Stimulated activated CD4-positive, alpha-beta T cell treated with anti-CD3 and anti-CD28 coated beads, Interleukin-2, amount 100 ng/mL, for 48 hours (primary cell): Measurements from ENCODE around the gene OR10Z1.

ENCODE experiments used
- DNase-seq, 2 donors: peaks; one replicate each; pipeline ENCODE4 v3.0.0-alpha.2; 2020

OR10Z1 gene, protein sequence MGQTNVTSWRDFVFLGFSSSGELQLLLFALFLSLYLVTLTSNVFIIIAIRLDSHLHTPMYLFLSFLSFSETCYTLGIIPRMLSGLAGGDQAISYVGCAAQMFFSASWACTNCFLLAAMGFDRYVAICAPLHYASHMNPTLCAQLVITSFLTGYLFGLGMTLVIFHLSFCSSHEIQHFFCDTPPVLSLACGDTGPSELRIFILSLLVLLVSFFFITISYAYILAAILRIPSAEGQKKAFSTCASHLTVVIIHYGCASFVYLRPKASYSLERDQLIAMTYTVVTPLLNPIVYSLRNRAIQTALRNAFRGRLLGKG

DNA sequence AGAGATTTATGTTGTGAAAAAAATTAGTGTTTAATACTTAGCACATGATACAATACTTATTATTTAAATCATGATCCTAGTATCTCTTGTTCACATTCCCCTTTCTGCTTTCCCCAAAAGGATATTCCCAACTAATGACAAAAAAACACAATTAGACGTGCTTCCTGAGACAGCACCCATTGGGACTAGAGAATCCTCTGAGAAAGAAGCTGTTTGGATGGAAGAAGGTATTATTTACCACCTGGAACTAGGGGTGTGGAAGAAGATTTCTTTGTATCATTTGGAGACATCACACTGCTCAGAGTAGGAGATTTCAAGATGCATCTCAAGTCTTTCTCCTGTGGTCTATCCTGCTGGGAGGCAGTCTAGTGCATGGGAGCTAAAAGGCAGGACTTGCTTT is at the start of gene OR10Z1:
Gene OR10Z1, plus strand, starts transcription at position 301 of the 400 bp plus-strand sequence. CDS start 1,171 bp downstream, outside the sequence.
- no peak for DNase-seq

DNA sequence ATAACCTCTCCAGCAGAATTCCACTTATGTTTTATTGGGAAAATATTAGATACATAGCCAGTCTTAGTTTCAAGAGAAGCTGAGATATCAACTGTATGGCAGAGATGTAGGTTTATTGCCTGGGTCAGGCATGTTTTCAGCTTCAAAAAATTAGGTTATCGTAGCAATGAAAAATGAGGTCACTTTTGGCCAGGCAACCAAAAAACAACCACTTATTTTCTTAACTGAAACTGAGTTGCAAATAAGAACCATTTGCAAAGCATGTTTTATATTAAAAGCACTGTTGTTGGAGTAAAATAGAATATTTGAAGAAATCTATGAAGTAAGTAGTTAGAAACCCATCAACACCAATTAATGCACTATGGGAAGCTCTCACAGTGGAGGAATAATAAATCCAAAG is 45.4 kb upstream of the OR10Z1 start:
- DNase-seq = no peak

- no peak for DNase-seq
These were observed 41.2 kb upstream of the OR10Z1 start for GRCh38 chr1:158563853-158564252.

DNA sequence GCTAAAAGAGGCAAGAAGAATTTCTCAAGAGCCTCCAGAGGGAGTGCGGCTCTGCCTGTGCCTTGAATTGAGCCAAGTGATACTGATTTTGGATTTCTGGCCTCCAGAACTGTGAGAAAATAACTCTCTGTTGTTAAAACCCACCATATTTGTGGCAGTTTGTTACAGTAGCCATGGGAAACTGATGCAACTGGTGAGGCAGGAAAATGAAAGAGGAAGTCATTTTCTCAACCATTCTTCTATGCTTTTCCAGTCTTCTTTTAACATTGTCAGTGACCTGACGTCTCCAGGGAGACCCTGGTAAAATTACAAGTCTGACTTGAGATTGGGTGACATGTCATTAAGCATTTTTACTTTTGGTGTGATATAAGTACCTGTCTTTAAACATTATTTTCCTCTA is 40.5 kb upstream of the OR10Z1 start:
- DNase-seq = no peak

- no peak for DNase-seq
These were observed 34.6 kb upstream of the OR10Z1 start, which contains the start of gene OR6P1 for GRCh38 chr1:158570480-158570879. OR6P1 (minus strand) TSS chr1:158570580; CDS start chr1:158563604, 6,976 bp downstream.

DNA sequence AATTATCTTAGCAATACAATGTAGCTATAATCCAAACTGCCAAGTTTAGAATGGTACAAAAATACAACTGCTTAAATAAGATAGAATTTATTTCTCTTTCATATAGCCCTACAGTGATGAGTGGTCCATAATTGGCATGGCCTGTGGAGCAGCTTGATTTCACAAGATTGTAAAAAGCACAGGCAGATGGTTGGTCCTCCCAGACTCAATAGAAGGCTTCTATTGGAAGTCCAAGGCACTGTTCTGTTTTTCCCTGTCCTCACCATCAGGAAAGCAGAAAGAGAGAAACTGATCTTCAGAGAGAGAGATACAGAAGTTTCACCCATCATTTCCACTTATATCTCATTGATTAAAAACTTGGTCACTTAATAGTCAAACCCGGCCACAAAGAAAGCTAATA is 32.8 kb upstream of the OR10Z1 start:
- no peak for DNase-seq

- no peak for DNase-seq
These were observed 27.5 kb upstream of the OR10Z1 start for GRCh38 chr1:158577561-158577960.

GRCh38 chr1:158579733-158580132 is 25.3 kb upstream of the OR10Z1 start, which contains the start of gene OR10X1:
OR10X1 (minus strand) TSS chr1:158579899; CDS start chr1:158579899, 0 bp downstream.
- no peak for DNase-seq

DNA sequence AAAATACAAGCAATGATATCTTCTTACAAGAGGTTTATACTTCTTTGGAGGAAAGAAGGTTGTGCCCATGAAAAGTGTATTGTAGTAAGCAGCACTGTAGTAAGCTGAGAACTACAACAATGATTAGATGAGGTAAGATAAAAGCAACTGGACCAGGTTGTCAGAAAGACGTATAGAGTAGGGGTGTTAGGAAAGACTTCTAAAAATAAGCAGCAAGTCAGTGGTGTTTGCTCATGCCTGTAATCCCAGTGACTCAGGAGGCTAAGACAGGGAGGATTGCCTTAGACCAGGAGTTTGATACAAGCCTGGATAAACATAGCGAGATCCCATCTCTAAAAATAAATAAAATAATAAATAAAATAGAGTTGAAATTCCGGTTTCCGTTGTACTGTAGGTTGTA is 21.1 kb upstream of the OR10Z1 start:
- no peak for DNase-seq

- DNase-seq = no peak
These were observed 18.1 kb upstream of the OR10Z1 start for GRCh38 chr1:158586942-158587341.

DNA sequence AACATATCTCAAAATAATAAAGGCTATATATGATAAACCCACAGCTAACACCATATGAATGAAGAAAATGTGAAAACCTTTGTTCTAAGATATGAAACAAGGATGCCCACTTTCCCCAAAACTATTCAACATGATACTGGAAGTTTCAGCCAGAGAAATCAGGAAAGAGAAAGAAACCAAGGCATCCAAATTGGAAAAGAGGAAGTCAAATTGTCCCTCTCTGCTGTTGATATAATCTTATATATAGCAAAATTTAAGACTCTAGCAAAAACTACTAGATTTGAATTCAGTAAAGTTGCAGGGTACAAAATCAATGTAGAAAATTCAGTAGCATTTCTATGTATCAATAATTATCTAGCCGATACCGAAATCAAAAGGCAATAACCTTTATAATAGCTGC is 4.3 kb upstream of the OR10Z1 start:
- DNase-seq = no peak

GRCh38 chr1:158607296-158607695 is 2.2 kb downstream of the OR10Z1 start:
- DNase-seq = no peak

- no peak for DNase-seq
These were observed 6.8 kb downstream of the OR10Z1 start for GRCh38 chr1:158611916-158612315.

DNA sequence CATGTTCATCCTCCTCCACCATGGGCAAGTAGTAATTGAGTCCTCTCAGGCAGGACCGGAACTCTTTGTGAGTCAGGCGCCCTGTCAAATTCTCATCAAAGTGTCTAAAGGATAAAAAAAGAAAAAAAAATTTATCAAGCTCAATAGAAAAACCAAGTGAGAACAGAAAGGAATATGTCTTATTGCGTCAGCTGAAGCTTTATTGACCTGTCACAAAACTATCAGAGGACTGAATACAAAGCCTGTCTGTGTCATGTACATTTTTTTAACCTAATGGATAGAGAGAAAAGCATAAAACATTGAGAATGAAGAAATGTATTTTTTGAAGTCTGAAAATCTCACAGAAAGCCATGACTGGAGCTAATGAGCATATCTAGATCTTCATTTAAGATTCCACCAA is 8.7 kb downstream of the OR10Z1 start:
- no peak for DNase-seq

DNA sequence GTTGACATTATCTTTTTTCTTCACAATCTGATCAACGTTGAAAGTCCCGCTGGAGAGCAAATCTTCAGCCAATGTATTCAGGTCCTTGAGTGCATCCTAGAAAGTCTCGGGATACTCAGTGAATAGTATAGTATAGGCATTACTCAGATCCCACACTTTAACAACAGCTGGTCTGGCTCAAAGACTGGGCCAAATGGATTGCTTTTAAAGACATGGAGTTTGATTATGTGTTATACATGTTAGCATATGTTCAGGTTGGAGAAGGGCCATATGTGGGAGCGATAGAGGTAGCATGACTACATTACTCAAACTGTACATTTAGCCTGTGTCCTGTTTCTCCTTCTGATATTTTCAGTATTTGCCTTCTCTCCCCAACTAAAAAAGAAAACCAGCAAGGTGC is 33.1 kb downstream of the OR10Z1 start:
- no peak for DNase-seq

DNA sequence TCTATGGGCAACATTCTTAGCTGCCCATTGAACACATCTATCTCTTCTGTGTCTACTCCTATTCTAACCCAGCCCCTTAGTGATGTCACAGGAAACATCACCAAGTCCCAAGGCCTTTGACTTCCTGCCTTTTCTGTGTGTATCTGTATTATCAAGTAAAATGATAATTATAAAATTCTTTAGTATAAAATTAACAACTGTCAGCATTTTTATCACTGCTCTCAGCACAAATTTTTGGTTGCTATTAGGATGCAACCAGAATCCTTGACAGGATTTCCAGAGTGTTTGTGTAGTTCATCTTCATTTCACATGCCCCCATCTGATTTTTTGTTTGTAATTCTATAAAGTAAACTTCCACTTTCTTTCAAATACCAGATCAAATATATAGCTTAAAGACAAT is 33.8 kb downstream of the OR10Z1 start:
- DNase-seq = no peak

DNA sequence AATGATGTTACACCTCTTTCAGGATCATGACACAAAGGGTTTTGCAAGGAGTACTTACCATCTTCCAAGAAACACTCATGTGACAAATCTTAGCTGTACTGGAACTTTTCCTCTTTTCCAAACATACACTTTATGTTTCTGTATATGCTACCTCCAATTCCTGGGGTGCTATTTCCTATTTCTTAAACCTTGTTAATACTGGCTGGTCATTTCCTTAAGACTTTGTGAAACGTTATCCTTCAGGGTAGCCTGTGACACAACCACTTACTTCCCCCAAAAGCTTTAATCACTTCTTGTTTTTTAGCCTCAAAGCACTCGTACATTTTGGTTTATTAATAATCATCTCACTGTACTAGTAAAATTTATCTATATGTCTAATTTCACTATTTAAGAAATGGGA is 39.4 kb downstream of the OR10Z1 start:
- no peak for DNase-seq

- no peak for DNase-seq
These were observed 41.4 kb downstream of the OR10Z1 start for GRCh38 chr1:158646465-158646864.

GRCh38 chr1:158649052-158649451 is 44.0 kb downstream of the OR10Z1 start:
- no peak for DNase-seq

GRCh38 chr1:158652721-158653334 is 47.8 kb downstream of the OR10Z1 start:
- DNase-seq = no peak

GRCh38 chr1:158654086-158654485 is 49.0 kb downstream of the OR10Z1 start:
- no peak for DNase-seq

DNA sequence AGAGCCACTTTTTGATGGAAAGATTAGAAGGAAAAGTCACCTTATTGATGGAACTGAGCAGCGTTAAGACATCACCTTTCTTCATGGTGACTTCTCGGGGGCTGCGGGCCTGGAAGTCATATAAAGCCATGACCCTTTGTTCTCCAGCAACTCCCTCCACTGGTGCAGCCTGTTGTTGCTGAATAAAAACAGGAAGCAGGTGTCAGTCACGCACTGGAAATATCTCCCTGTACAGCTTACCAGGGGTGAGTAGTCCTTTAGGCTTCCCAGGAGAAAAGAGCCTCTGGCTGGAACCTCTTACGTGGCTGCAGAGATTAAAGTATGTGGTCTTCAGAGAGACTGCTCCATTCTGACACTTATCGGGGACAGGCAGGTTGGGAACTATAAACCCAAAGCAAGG is 49.5 kb downstream of the OR10Z1 start:
- DNase-seq = no peak
